ENCODE results near the gene DNA2.
A peak's percentile ranks its signal among the peaks of the same experiment; 100 is the strongest.

Gene DNA2

DNA sequence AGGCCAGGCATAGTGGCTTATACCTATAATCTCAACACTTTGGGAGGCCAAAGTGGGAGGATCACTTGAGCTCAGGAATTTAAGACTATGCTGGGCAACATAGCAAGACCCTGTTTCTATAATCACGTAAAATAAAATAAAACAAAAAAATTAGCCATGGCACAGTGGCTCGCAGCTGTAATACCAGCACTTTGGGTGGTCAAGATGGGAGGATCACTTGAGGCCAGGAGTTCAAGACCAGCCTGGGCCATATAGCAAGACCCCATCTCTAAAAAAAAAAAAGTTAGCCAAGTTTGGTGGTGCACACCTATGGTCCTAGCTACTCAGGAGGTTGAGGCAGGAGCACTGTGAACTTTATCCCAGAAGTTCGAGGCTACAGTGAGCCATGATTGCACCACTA, 30.9 kb downstream of the DNA2 start:
- DNase-seq, result no peak

DNA sequence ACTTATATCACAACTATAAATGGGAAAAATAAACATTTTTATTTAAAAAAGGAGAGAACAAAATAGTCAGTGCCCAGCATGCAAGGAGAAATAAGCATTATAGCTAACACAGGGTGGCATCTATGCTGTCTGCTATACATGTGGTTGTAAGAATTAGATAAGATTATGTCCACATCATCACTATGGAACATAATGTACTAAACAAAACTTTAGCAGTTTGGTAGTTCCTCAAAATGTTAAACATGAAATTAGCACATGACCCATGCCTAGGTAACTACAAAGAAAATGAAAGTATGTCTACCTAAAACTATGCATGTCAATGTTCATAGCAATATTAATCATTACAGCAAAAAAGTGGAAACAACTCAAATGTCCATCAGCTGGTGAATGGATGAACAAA, 36.0 kb downstream of the DNA2 start:
- DNase-seq, result no peak

DNA sequence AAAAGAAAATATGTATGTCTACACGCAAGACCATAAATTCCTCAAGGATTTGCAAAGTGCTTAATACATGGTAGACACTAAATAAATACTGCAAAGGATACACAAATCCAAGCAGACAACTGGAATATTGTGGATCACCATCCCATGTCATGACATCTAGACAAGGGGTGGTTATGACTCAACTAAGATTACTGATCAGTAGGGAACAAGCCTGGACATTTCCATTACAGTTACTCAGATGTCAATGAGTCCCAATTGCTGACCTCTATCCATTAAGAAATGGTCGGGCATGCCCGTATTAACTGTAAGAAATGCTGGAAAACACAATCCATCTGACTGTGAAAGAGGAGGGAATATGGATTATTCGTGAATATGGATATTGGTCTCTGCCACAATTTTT, 37.1 kb downstream of the DNA2 start:
- no peak for DNase-seq

DNA sequence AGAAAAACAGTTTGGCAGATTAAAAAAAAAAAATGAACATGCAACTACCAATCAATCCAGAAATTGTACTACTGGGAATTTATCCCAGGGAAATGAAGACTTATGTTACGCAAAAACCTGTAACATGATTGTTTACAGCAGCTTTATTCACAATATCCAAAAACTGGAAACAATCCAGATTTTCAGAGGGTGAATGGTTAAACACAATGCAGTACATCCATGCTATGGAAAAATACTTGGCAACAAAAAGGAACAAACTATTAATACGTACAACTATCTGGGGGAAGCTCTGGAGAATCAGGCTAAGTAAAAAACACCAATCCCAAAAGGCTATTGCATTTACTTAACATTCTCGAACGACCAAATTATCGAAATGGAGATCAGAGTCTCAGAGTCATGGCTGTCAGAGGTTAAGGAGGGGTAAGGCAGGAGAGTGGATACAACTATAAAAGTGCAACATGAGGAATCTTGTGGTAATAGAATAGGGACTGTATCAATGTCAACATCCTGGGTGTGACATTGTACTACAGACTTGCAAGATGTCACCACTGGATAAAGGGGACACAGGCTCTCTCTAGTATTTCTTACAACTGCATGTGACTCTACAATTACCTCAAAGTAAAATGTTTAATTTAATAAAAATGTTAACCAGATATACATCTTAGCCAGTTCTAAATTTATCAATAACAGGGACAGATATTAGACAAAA, 43.2 kb downstream of the DNA2 start:
- DNase-seq, result no peak

DNA sequence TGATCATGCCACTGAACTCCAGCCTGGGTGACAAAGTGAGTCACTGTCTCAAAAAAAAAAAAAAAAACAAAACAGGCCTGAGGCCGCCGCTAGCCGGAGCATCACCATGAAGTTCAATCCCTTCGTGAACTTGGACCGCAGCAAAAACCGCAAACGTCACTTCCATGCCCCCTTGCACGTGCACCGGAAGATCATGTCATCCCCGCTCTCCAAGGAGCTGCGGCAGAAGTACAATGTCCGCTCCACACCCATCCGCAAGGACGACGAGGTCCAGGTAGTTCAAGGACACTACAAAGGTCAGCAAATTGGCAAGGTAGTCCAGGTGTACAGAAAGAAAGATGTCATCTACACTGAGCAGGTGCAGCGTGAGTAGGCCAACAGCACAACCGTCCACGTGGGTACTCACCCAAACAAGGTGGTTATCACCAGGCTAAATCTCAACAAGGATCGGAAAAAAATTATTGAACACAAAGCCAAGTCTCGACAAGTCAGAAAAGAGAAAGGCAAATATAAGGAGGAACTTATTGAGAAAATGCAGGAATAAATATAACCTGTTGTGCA, 47.2 kb downstream of the DNA2 start:
- no peak for DNase-seq

DNA sequence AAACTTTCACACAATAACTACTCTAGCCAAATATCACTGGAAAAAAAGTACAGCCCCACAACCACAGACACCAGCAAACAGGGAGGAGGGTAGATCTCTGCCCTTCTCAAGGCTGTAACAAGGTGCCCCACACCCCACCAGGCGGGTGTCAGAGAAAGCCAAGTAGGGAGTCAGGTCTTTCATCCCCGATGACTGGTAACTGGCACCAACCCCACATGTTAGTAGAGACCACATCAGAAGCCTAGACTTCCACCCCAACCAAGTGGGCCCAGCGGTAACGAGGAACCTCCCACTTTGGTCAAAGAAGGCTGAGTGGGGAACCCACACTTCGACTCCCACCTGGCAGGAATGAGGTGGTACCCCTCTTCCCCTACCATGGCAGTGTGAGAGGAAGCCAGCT, 48.3 kb downstream of the DNA2 start:
- no peak for DNase-seq

DNA sequence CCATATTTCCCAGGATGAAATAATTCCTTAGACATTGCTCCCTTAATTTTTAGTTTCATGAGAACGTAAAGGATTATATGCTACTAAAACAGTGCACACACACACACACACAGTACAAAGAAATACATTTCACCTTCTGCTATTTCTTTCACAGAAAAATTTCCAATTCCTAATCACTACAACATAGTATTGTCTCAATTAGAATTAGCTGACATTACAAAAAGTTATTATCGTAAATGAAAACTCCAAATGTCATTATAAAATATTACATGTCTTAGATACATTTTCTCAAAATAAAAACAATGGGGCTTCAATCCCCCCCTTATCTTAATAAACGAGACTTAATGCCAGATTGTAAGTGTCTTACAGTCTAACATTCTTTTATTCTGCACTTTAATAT, 52.4 kb downstream of the DNA2 start:
- no peak for DNase-seq

DNA sequence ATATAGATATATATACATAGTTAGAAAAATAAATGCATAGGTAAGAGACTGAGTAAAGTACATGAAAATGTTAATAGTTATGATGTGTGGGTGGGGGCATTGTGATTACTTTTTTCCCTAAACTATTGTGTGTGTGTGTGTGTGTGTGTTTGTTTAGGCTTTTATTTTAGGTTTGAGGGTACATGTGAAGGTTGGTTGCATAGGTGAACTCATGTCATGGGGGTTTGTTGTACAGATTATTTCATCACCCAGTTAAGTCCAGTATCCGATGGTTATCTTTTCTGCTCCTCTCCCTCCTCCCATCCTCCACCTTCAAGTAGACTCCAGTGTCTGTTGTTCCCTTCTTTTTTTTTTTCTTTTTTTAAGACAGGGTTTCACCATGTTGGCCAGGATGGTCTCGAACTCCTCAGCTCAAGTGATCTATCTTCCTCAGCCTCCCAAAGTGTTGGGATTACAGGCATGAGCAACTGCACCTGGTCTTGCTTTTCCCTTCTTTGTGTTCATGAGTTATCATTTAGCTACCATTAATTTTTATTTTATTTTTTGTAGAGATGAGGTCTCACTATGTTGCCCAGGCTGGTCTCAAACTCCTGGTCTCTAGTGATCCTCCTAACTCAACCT, 62.8 kb downstream of the DNA2 start:
- DNase-seq, result no peak

DNA sequence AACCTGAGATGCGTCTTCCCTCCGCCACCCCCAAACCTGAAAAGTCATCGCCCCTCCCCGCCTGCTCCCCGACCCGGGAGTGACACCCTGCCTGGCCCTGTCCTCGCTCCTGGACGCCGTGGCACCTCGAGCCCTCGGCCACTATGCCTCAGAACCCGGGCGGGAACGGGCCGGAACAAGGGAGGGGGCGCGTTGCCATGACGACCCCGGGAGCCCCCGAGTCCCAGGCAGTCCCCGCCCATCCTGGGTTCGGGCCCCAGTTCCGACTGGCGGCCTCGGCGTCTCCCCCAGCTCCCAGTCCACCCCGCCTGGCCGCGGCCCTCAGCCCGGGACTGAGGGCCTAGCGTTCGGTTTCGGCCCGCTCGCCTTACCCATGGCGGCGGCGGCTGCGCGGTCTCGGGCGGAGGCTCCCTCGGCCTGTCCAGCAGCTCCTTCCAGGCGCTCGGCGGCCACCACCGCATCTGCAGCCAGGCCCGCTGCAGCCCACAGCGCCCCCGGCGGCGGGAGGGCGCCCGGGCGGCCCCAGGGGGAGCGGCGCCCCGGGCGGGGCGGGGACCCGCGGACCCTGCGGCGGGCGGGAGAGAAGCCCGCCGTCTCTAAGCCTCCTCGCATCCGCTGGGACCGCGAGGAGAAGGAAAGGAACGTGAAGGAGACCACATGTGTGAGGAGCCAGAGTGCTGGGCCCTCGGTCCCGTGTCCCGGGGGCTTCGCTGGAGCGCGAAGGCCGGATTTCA, 64.8 kb downstream of the DNA2 start, which contains the start of gene RUFY2:
Gene RUFY2, minus strand, starts transcription at position 463 of the 734 bp plus-strand sequence. Its CDS starts 88 bp downstream, at position 375.
- DNase-seq, result peak; percentile 56 to 88 (median 88)

DNA sequence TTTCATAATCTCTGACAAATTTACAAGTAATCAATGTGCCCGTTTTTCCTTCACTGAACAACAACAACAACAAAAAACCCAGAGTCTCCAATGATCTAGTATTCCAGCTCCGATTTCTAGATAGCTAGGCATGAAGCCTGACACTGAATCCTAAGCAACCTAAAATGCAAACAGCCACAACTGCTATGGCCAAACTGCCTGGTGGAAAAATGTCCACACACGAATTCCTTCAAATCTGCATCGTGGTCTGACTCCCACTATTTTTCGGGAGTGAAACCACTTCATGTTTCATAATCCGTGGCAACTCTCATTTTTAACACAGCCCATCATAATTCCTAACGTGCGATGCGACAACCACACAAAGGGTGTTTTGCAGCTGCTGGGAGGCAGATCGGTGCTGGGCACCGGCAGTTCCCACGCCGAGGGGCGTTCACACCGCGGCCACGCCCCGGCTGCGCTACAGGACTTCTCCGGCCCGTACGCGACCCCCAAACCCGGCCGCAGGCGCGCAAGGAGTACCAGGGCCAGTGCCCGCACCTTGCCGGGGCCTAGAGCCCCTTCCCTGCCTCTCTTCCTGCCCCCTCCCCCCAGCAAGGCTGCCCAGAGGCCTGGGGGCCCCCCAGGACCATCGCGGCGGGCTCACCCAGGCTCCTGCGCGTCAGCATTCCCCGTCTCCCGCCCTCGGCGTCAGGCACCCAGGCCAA, 65.5 kb downstream of the DNA2 start:
- peak; percentile 13 to 84 (median 79) for DNase-seq

DNA sequence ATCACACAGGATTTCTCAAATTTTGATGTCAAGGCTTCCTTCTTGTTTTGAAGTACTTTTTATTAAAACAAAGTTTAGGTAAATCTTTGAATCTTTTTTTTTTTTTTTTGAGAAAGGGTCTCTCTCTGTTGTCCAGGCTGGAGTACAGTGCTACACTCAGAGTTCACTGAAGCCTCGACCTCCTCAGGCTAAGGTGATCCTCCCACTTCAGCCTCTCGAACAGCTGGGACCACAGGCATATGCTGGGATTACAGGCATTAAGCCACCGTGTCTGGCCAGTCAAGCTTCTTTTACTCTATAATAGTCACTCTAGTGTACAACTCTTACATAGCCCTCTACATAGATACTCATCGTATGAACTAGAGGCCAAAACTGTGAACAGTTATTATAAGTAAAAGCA, 68.1 kb downstream of the DNA2 start:
- no peak for DNase-seq

DNA sequence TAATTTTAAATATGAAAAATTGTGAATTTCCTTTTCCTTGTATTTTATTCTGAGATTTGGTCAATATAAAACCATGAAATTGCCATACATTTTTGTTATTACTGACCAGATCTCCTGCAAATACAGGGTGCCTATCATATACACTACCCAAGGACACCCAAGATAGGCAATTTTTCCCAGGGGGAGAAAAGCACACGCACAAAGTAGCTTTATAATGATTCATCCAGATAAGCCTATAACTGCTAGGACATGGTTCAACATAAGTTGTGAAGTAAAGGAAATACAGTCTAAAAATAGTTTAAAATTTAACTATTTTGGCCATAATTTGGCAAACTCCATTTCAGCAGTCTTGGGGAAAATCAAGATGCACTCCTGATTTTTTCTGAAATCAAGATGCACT, 69.5 kb downstream of the DNA2 start:
- DNase-seq, result no peak

DNA sequence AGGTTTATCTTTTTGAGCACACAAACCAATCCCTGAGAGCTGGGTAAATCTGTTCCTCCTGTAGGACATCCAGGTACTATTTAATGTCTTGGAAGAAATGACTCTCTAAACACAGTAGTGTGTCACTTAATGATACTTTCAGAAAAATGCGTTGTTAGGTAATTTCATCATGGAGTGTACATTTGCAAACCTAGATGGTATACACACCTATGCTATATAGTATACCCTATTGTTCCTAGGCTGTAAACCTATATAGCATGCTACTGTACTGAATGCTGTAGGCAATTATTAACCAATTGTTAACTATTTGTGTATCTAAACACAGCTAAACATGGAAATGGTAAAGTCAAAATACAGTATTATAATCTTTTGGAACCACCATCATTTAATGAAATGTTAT, 74.8 kb downstream of the DNA2 start:
- no peak for DNase-seq

DNA sequence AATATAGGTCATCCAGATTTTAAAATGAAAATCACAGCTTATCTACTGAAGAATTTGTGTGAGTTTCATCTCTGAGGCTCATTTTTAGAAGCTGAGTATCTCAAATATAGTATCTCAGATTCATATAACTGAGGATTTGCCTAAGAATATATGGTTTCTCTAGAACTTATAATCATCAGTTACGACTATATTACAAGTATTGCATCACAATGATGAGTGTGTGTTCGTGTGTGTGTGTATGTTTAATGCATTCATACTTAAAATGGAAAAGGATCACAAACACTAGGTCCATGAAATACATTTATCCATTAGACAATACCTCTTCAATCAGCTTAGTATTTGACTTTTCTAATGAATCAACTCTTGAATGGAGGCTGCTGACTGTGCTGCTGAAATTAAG, 86.0 kb downstream of the DNA2 start:
- DNase-seq, result no peak

DNA sequence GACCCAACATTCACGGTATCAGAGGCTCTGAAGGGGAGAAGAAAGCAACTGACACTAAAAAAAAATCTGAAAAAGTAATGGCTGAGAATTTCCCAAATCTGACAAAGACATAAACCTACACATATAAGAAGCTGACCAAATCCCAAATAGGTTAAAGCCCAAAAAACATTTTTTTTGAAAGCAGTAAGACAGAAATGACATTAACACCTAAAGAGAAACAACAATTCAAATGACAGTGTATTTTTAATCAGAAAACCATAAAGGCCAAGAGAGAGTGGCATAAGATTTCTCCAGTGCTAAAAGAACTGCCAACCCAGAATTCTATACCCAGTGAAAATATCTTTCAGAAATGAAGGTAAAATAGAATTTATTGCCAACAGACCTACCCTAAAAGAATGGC, 100.2 kb downstream of the DNA2 start:
- no peak for DNase-seq

DNA sequence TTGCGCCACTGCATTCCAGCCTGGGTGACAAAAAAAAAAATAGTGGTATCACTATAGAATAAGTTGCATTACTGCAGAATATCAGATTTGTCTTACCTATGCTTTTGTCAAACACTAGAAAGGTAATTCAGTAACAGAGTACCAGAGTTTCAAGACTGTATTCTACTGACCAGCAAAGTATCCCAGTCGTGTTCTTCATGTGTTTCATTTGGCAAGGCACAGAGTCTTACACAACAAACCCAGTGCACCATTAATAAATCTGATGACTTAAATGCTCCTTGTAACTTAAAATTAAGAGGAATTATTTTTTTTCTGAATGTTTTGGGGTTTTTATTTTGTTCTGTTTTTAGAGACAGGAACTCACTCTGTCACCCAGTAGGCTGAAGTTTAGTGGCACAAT, 104.7 kb downstream of the DNA2 start:
- no peak for DNase-seq

DNA sequence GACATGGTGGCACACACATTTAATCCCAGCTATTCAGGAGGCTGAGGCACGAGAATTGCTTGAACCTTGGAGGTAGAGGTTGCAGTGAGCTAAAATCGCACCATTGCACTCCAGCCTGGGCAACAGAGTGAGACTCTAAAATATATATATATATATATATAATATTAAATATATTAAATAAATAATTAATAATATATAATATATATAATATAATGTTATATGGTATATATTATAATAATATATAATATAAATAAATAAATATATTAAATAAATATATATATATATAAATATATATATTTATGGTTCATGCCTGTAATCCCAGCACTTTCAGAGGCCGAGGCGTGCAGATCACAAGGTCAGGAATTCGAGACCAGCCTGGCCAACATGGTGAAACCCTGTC, 105.2 kb downstream of the DNA2 start:
- no peak for DNase-seq

DNA sequence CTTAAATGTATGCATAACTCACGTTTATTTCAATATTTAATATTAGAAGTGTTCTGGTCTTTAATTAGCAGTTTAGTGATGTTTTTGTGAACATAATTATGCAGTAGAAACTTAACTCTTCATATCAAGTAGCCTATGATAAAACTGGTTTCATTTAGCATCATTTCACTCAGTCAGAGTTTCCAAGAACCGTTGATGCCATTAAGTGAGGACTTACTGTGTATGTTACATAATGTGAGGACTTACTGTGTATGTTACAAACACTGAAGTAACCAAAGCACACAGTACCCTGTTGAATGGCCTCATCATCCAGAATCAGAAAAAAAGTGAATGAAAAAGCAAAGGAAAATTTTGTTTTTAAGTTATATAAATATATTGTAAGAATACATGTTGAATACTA, 106.2 kb downstream of the DNA2 start:
- no peak for DNase-seq

DNA sequence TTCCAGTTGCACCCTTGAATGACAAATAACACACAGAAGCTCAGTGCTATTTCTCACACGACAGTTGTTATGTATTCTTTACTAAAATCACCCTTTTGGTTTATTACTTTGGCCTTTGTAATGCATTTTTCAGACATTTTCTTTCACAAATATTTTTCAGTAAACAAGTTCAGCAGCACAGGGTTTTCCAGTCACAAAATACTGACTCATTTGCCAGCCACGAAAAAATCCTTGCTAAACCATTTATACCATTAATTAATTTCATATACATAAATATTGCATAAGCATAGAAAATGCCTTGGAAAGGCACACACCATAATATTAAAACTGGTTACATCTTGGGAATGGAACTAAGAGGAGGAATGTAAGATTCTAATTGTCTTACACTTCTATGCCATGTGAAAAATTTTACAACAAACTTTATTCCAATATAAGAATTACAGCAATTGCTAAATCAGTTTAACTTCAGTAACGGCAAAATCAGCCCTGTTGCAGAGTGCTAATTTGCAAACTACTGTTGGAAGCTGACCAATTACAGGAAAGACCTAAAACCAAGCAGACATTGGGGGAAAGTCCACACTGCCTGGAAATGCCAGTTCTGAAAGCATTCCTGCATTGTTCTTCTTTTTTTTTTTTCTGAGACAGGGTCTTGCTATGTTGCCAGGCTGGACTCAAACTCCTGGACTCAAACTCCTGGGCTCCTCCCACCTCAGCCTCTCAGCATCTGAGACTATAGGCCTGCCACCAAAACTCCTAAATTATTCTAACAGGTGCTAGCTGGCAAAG, 107.5 kb downstream of the DNA2 start:
- DNase-seq, result no peak

All from NCI-H1417 (cell line).